ENCODE results near the gene PRKCSH. TPM values are rescaled to one million over a fixed set of nuclear protein-coding genes. Genes with fewer than 3 reads are reported as not detected.

PRKCSH gene
- total RNA-seq, 2 donors from 2014 or later: 454 to 459 TPM

DNA sequence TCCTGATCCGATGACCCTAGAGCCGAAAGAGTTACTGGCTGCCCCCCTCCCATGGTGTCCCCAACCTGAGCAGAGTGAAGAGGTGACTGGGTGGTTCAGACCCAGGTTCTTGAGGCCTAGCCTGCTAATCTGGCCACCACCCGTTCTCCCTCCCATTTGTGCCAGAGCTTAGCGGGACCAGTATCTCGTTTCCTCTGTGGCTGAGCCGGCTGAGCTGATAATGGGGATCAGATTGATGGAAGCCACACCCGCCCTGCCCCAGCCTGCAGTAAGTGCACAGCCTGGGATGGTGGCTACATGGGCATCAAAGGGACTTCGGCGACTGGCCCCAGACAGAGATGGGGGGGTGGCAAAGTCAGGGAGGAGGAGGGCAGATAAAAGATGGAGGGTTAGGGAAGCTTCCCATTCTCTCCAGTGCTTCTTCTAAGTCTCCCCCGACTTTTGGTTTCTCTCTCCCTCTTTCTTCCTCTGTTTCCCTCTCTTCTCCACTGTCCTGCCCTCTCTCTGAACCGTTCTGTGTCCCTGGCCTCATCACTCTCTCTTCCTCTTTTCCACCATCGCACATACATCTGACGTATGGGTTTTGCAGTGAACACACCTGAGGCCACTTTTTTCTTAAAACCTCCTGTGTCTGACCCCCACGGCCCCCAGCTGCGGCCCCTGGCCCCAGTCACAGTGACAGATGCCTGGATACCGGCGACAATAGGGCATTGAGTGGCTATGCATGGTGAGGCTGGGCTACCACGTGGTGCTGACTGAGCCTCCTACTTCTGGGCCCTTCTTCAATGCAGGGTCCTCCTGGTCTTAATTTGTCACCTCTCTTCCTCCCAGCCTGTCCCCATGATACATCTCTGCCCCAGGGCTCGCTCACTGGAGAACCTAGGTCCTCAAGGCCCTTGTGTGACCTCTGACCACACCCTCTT is 43.0 kb downstream of the PRKCSH start:
- H3K9me3 Mint-ChIP-seq: peaks cover 3% of the 10 kb centered on the region
- WGBS, 2 experiments (ENCODE audit: insufficient coverage in 1 of 2, insufficient read length in 1 of 2): 74 to 76% methylated on average over 15 to 19 of the region's 19 CpGs
- no peaks in the 10 kb centered on the region for H3K36me3 ChIP-seq (ENCODE audit: control insufficient read depth, insufficient read depth, low read length)
- no peak overlapping the region for H3K27ac Mint-ChIP-seq
- no peaks in the 10 kb centered on the region for H3K4me1 ChIP-seq (ENCODE audit: control insufficient read depth, insufficient read depth, low read length)
- peaks cover 75% of the 10 kb centered on the region for H3K27me3 Mint-ChIP-seq (ENCODE audit: insufficient read depth)
- H3K9ac ChIP-seq (ENCODE audit: extremely low read depth, low read length, poor library complexity, severe bottlenecking): no peak overlapping the region
- H3K4me3 ChIP-seq (ENCODE audit: low read length): no peak overlapping the region
- H3K36me3 Mint-ChIP-seq (ENCODE audit: low read depth): no peaks in the 10 kb centered on the region
- no peak for TF ChIP-seq CTCF (conservative IDR thresholded peaks at IDR 0.05)
- H3K4me1 Mint-ChIP-seq: no peaks in the 10 kb centered on the region
- H3K27me3 ChIP-seq (ENCODE audit: control insufficient read depth, insufficient read depth, low read length, poor library complexity, severe bottlenecking): peaks cover 77% of the 10 kb centered on the region
- no peaks in the 10 kb centered on the region for H3K9me3 ChIP-seq (ENCODE audit: control insufficient read depth, low read length)
- H3K27ac ChIP-seq (ENCODE audit: low read depth, low read length): no peak overlapping the region
- H3K4me3 Mint-ChIP-seq: no peak overlapping the region
- DNase-seq: no peak

GRCh38 chr19:11479090-11479897 is 43.9 kb downstream of the PRKCSH start:
- WGBS, 2 experiments (ENCODE audit: insufficient coverage in 1 of 2, insufficient read length in 1 of 2): 12 to 20% methylated on average over 18 to 62 of the region's 62 CpGs
- H3K36me3 Mint-ChIP-seq (ENCODE audit: low read depth): peaks cover 3% of the 10 kb centered on the region
- peaks cover 3% of the 10 kb centered on the region for H3K9me3 Mint-ChIP-seq
- Histone ChIP-seq H3K4me1 (ENCODE audit: control insufficient read depth, insufficient read depth, low read length) (no peaks in the 10 kb centered on the region), H3K9me3 (ENCODE audit: control insufficient read depth, low read length) (no peaks in the 10 kb centered on the region), H3K36me3 (ENCODE audit: control insufficient read depth, insufficient read depth, low read length) (no peaks in the 10 kb centered on the region), H3K27ac (ENCODE audit: low read depth, low read length) (peak overlapping the region; percentile 68), H3K9ac (ENCODE audit: extremely low read depth, low read length, poor library complexity, severe bottlenecking) (no peak overlapping the region), H3K4me3 (ENCODE audit: low read length) (no peak overlapping the region), H3K27me3 (ENCODE audit: control insufficient read depth, insufficient read depth, low read length, poor library complexity, severe bottlenecking) (peaks cover 73% of the 10 kb centered on the region)
- no peak overlapping the region for H3K27ac Mint-ChIP-seq
- peak; percentile 95 for DNase-seq
- peaks cover 74% of the 10 kb centered on the region for H3K27me3 Mint-ChIP-seq (ENCODE audit: insufficient read depth)
- peak overlapping the region; percentile 20 for H3K4me3 Mint-ChIP-seq
- no peaks in the 10 kb centered on the region for H3K4me1 Mint-ChIP-seq
- TF ChIP-seq CTCF (conservative IDR thresholded peaks at IDR 0.05): no peak

DNA sequence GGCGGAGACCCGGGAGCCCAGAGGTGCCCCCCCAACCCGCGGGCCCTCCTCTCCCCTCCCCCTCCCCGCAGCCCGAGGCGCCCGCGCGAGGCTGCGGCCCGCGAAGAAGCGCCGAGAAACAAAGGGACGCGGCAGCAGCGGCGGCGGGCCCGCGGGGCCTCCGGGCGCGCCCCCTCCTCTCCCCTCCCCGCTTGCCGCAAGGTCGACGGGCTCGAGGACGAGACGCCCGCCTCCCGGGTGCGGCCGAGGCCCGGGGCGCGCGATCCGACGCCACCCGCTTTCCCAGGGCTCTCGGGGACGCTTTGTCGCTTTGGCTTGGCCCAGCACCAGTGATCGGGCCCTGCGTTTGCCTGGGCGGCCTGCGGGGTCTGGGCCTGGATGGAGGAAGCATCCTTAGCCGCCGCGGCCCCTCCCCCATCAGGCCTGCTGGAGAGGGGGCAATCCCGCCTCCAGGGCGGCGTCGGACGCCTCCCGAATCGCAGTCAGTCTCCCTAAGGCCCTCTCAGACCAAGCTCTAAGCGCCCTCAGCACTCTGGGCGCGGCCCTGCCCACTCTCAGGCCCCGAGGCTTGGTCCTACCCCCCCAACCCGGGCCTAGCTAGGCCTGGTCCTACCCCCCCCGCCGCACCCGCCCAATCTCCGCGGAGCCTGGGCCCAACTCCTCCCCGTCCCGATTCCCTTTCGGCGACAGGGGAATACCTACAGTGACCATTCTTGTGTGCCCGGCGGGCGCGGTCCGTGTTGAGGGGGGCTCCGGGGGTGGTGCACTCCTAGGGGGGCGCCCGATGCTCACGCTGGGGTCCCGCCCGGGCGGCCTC is 44.7 kb downstream of the PRKCSH start:
- Mint-ChIP-seq H3K36me3 (ENCODE audit: low read depth) (peaks cover 5% of the 10 kb centered on the region), H3K4me3 (no peak overlapping the region), H3K27ac (no peak overlapping the region), H3K4me1 (no peaks in the 10 kb centered on the region), H3K27me3 (ENCODE audit: insufficient read depth) (peaks cover 71% of the 10 kb centered on the region), H3K9me3 (peaks cover 3% of the 10 kb centered on the region)
- no peak for TF ChIP-seq CTCF (conservative IDR thresholded peaks at IDR 0.05)
- H3K9ac ChIP-seq (ENCODE audit: extremely low read depth, low read length, poor library complexity, severe bottlenecking): no peak overlapping the region
- H3K36me3 ChIP-seq (ENCODE audit: control insufficient read depth, insufficient read depth, low read length): no peaks in the 10 kb centered on the region
- WGBS, 2 experiments (ENCODE audit: insufficient coverage in 1 of 2, insufficient read length in 1 of 2): 14 to 16% methylated on average over 34 to 82 of the region's 86 CpGs
- DNase-seq: no peak
- peaks cover 73% of the 10 kb centered on the region for H3K27me3 ChIP-seq (ENCODE audit: control insufficient read depth, insufficient read depth, low read length, poor library complexity, severe bottlenecking)
- no peak overlapping the region for H3K4me3 ChIP-seq (ENCODE audit: low read length)
- peak overlapping the region; percentile 49 for H3K27ac ChIP-seq (ENCODE audit: low read depth, low read length)
- H3K9me3 ChIP-seq (ENCODE audit: control insufficient read depth, low read length): no peaks in the 10 kb centered on the region
- H3K4me1 ChIP-seq (ENCODE audit: control insufficient read depth, insufficient read depth, low read length): no peaks in the 10 kb centered on the region
